ENCODE results near the gene PCCB.

The PCCB gene

DNA sequence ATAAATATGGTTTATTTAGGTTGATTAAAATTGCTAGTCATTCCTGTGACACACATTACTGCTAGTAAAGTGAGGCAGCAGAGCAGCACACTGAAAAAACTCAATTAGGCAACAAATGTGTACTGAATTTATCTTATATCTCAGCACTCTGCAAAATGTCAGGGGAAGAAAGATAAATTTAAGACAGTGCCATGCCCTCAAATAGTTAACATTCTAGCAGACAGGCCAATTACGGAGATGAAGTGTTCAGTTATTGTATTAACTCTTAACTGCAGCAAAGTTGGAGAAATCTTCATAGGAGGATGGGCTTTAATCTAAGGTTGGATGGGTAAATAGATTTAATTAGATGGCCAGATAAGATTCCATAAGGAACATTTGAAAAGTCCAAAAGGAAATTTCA lies 127.9 kb downstream of the PCCB start:
- no peak for FAIRE-seq
- no peak for DNase-seq (ENCODE audit: insufficient read length, low spot score)

Data from GM19239 (cell line).